Measurements from ENCODE around the gene CEP164. TPM values are rescaled to one million over a fixed set of nuclear protein-coding genes. Genes with fewer than 3 reads are reported as not detected.

Gene CEP164
- total RNA-seq, 1 donor from 2014 or later, result 28.8 TPM

GRCh38 chr11:117282956-117283355, 44.7 kb upstream of the CEP164 start:
- H3K4me3 ChIP-seq (ENCODE audit: low read depth, low read length), result no peak overlapping the region
- no peaks in the 10 kb centered on the region for H3K36me3 ChIP-seq (ENCODE audit: control insufficient read depth, insufficient read depth, low read length)
- no peaks in the 10 kb centered on the region for H3K27me3 ChIP-seq (ENCODE audit: control insufficient read depth, insufficient read depth, low read length)
- no peak for DNase-seq (ENCODE audit: low read depth)
- TF ChIP-seq CTCF (IDR thresholded peaks at IDR 0.05; ENCODE audit: insufficient read depth, low read length, poor library complexity, severe bottlenecking), result no peak

DNA sequence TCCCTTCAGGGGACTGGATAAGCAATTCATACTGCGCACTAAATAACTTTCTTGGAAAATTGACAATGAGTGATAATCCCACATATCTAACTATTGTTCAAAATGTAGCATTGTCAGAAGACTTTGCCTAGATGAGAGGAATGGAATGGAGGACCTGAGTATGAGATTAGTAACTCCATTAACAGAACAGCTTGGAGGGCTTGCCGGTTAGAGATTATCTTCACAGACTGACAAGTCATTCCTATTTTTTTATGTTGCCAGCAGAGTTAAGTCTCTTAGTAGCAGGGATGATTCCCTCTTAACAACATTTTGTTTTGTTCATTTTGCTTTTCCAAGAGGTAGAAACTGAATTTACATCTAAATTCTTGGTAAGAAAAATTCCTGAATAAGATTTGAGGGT, 43.6 kb upstream of the CEP164 start:
- TF ChIP-seq CTCF (IDR thresholded peaks at IDR 0.05; ENCODE audit: insufficient read depth, low read length, poor library complexity, severe bottlenecking), result no peak

DNA sequence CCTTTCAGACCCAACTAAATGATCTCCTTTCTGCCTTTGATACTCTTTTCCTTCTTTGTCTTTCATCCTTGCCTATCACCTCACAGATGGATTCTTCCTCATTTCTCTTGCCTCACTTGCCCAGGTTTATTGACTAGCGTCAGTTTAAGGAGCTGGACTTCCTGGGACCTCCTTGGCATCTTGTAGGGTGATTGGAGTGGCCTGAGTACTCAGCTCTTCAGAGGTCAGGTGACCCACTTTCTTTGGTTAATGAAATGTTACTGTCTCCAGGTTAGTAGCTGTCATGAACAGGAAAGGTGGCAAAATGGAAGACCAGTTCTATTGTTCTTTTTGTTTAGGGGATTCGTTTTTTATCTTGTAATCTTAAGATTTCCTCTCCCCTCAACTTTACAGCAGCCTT, 41.1 kb upstream of the CEP164 start:
- Histone ChIP-seq H3K4me3 (ENCODE audit: low read depth, low read length) (no peak overlapping the region), H3K27me3 (ENCODE audit: control insufficient read depth, insufficient read depth, low read length) (no peaks in the 10 kb centered on the region), H3K36me3 (ENCODE audit: control insufficient read depth, insufficient read depth, low read length) (no peaks in the 10 kb centered on the region)
- TF ChIP-seq CTCF (IDR thresholded peaks at IDR 0.05; ENCODE audit: insufficient read depth, low read length, poor library complexity, severe bottlenecking), result no peak
- no peak for DNase-seq (ENCODE audit: low read depth)

More for the DNA sequence above, 43.6 kb upstream of the CEP164 start:
- H3K36me3 ChIP-seq (ENCODE audit: control insufficient read depth, insufficient read depth, low read length), result no peaks in the 10 kb centered on the region
- DNase-seq (ENCODE audit: low read depth), result no peak
- H3K4me3 ChIP-seq (ENCODE audit: low read depth, low read length), result no peak overlapping the region
- H3K27me3 ChIP-seq (ENCODE audit: control insufficient read depth, insufficient read depth, low read length), result no peaks in the 10 kb centered on the region

- H3K36me3 ChIP-seq (ENCODE audit: control insufficient read depth, insufficient read depth, low read length), result no peaks in the 10 kb centered on the region
- no peak for DNase-seq (ENCODE audit: low read depth)
- no peak overlapping the region for H3K4me3 ChIP-seq (ENCODE audit: low read depth, low read length)
- no peak for TF ChIP-seq CTCF (IDR thresholded peaks at IDR 0.05; ENCODE audit: insufficient read depth, low read length, poor library complexity, severe bottlenecking)
- no peaks in the 10 kb centered on the region for H3K27me3 ChIP-seq (ENCODE audit: control insufficient read depth, insufficient read depth, low read length)
These were observed 40.0 kb upstream of the CEP164 start for GRCh38 chr11:117287668-117288067.

DNA sequence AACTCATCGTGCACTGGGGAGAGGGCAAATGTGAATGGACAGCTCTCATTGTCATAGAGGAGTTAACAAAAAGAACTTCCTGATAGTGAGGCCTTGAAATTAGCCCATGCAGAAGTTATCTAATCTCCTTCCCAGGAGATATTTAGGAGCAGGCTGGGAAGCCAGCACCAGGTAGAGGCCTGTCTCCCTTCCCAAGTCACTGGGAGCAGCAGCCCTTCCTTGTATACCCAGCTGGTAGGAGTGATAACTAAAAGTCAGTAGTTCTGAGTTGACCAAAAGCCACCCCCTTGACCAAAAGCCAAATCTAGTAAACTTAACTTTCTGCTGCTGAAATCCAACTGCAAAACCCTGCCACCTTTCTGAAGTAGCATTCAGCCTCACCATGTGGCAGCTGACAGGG, 37.9 kb upstream of the CEP164 start:
- Histone ChIP-seq H3K27me3 (ENCODE audit: control insufficient read depth, insufficient read depth, low read length) (no peaks in the 10 kb centered on the region), H3K36me3 (ENCODE audit: control insufficient read depth, insufficient read depth, low read length) (no peaks in the 10 kb centered on the region), H3K4me3 (ENCODE audit: low read depth, low read length) (no peak overlapping the region)
- no peak for TF ChIP-seq CTCF (IDR thresholded peaks at IDR 0.05; ENCODE audit: insufficient read depth, low read length, poor library complexity, severe bottlenecking)
- DNase-seq (ENCODE audit: low read depth), result no peak

GRCh38 chr11:117290809-117291396, 36.8 kb upstream of the CEP164 start, which contains the start of gene BACE1-AS:
BACE1-AS (plus strand) TSS chr11:117291346.
- Histone ChIP-seq H3K27me3 (ENCODE audit: control insufficient read depth, insufficient read depth, low read length) (no peaks in the 10 kb centered on the region), H3K36me3 (ENCODE audit: control insufficient read depth, insufficient read depth, low read length) (no peaks in the 10 kb centered on the region), H3K4me3 (ENCODE audit: low read depth, low read length) (no peak within 1 kb of the TSS)
- DNase-seq (ENCODE audit: low read depth), result no peak
- no peak for TF ChIP-seq CTCF (IDR thresholded peaks at IDR 0.05; ENCODE audit: insufficient read depth, low read length, poor library complexity, severe bottlenecking)

All from kidney epithelial cell (primary cell).